HuH-7.5 (cell line): ENCODE results near the gene SNCB.

Experiments used
- DNase-seq: peaks from one replicate; pipeline ENCODE4 v3.0.0; 2011; ENCODE audit warnings: low spot score

SNCB gene

GRCh38 chr5:176660860-176661641 lies 30.7 kb upstream of the SNCB start:
- DNase-seq, result peak; percentile 97

GRCh38 chr5:176660530-176660859 lies 30.2 kb upstream of the SNCB start:
- DNase-seq, result no peak

DNA sequence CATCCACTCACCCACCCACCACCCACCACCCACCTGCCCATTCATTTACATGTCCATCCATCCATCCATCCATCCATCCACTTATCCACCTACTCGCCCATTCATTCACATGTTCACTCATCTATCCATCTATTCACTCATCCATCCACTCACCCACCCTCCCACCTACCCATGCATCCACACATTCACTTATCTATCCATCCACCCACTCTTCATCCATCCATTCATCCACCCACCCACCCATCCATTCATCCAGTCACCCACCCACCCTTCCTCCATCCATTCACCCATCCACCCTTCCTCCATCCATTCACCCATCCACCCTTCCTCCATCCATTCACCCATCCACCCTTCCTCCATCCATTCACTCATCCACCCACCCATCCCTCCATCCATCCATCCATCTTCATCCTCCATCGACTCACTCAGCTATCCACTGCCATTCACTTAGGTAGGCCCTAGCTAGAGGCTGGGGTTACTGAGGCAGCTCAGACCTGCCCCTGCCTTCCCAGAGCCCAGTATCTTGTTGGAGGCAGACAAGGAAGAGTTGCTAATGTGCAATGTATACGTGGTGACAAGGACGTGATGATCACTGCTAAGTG lies 29.6 kb upstream of the SNCB start:
- no peak for DNase-seq

GRCh38 chr5:176659512-176659839 lies 29.1 kb upstream of the SNCB start:
- no peak for DNase-seq

DNA sequence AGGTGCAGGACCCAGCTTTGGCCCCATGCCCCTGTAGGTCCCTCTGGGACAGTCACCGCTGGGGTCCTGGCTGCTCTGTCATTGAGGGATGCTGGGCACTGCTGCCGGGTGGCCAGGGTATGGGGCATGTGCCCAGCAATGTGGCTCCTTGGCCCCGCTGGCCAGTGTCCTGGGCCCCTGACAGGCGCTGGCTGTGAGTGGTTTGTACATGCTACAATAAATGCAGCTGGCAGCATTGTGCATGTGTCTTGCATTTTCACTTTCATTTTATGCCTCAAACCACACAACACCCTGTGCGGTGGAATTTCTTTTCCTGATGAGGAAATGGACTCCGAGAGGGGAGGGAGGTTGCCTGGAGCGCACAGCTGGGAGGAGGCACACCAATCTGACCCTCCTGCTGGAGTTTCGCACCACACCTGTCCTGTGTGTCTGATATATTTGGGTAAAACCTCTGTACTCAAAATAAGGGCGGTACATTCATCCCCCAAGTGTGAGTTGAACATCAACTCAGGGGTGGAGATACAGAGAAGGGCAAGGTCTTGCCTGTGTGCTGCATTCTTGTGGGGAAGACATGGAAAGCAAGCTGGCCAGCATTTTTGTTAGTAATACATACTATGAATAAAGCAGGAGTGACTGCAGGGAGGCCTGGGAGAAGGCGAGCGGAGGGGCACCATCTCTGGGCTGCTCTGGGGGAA lies 28.6 kb upstream of the SNCB start:
- DNase-seq, result no peak

- DNase-seq, result peak; percentile 91
These were observed 27.8 kb upstream of the SNCB start for GRCh38 chr5:176658007-176658599.

DNA sequence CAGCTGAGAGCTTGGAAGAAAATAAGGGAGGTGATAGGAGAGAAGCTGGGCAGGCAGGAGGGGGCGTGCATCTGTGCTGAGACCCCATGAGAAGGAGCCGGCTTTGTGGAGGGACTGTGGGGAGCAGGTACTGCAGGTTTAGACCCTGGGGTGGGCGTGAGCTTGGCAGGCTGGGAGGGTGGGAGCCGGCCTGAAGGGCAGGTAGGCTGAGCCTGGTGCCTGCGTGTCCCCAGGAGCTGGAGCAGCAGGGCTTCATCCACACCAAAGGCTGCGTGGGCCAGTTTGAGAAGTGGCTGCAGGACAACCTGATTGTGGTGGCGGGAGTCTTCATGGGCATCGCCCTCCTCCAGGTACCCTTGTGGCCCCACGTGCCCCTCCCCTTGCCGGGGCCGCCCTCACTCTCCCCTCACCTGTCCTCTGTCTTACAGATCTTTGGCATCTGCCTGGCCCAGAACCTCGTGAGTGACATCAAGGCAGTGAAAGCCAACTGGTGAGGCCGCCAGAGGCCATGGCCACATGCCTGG lies 26.2 kb upstream of the SNCB start:
- no peak for DNase-seq

DNA sequence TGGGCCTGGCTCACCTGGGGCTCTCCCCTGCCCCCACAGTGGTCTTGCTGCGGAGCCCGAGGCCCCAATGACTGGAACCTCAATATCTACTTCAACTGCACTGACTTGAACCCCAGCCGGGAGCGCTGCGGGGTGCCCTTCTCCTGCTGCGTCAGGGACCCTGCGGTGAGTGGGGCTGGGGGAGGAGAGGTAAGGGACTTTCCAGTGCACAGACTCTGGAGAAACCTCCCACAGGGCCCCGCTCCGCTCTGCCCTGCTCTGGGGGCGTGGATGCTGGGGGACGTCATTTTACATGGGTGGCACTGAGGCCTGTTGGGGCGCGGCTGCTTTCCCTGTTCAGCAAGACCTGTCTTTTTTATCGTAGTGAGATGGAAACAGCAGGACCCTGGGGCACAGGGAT lies 24.5 kb upstream of the SNCB start:
- DNase-seq, result no peak

- no peak for DNase-seq
These were observed 23.4 kb upstream of the SNCB start for GRCh38 chr5:176653401-176654385.

GRCh38 chr5:176652136-176652535 lies 21.8 kb upstream of the SNCB start:
- no peak for DNase-seq

DNA sequence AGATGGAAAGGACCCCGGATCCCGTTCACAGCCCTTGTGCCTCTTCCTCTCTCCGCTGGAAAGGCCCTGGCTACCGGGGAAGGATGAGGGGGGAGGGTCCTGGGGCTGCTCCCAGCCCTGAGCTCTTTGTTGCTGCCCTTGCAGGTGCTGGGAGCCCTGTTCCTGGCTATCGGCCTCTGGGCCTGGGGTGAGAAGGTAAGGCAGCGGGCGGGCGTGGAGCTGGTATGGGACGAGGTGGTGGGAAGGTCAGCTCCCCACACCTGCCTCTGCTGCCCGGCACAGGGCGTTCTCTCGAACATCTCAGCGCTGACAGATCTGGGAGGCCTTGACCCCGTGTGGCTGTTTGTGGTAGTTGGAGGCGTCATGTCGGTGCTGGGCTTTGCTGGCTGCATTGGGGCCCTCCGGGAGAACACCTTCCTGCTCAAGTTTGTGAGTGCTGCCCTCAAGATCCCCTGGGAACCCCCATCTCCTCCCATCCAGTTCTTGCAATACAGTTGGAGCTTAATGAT lies 21.2 kb upstream of the SNCB start:
- no peak for DNase-seq

DNA sequence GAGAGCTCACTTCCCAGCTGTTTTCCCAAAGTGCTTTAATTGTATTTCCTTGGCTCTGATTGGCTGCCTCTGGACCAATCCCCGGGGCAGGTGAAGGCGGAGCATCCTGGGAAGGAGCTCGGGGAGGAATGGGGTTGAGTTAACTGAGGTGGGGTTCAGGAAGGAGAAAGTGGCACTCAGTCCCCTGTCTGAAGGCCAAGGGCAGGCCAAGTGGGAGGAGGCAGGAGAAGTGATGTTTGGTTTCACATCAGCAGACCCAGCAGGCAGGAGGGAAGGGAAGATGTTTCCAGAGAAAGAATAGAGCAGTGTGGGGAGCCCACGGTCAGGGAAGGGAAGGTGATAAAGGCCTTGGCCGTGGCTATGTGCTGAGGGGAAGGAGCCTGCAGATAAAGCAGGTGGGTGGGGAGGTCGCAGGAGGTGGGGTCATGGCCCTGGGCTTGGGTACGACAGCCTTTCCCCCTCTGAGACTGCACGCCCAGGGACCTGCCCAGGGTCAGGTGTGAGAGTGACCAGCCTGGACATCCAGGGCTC lies 20.1 kb upstream of the SNCB start:
- no peak for DNase-seq

DNA sequence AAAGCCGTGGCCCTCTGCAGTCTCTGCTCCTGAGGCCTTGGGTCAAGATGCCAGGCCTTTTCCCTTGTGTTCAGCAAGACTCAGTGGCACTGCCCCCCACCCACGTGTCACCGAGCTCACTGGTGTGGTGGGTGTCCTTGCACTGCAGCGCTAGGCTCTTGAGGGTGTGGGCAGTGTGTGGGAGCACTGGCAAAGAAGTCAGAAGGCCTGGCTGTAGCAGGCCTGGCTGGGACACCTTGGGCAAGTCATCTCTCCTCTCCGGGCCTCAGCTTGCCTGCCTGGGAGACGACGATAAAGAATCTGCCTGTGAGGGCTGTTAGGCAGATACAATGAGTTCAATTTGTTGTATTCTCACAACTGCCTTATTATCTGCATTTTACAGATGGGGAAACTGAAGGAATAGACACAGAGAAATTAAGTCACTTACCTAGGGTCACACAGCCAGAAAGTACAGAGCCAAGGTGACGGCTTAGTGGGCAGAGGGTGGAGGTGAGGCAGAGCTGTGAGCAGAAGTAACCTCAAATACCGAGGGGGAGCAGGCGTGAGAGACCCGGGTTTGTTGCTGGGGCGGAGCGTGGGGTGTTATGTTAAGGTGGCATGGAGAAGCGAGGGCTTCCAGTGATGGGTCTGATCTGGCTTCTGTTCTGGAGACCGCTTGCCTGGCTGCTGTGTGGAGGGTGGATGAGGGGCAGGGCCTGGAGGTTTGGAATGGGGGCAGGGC lies 18.3 kb upstream of the SNCB start:
- no peak for DNase-seq

DNA sequence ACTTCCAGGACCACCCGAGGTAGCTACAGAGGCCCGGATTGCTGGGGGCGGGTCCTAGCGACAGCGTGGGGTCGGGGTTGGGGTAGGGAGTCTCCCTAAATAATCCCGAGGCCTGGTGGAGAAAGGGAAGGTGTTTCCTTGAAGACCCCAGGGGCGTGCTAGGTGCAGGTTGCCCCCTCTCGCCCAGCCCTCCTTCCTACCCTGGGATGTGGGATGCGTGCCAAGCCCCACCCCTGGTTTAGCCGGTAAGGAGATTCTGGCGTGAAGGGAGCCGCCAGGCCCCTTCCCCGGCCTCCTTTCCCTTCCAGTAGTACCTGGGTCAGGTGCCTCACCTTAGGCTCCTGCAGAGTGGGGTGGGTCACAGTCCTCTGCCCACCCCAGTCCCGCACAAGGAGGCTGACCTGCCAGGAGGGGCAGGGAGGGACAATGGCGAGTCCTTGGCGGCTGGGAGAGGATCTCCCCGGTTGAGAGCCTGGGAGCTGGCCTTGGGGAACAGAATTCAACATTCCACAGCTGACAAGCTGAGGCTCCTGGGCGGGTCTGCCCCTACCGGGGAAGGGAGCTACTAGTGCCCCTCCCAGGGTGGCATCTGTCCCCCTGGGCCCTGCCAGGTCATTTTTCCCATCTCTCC lies 17.6 kb upstream of the SNCB start:
- peak; percentile 76 for DNase-seq

DNA sequence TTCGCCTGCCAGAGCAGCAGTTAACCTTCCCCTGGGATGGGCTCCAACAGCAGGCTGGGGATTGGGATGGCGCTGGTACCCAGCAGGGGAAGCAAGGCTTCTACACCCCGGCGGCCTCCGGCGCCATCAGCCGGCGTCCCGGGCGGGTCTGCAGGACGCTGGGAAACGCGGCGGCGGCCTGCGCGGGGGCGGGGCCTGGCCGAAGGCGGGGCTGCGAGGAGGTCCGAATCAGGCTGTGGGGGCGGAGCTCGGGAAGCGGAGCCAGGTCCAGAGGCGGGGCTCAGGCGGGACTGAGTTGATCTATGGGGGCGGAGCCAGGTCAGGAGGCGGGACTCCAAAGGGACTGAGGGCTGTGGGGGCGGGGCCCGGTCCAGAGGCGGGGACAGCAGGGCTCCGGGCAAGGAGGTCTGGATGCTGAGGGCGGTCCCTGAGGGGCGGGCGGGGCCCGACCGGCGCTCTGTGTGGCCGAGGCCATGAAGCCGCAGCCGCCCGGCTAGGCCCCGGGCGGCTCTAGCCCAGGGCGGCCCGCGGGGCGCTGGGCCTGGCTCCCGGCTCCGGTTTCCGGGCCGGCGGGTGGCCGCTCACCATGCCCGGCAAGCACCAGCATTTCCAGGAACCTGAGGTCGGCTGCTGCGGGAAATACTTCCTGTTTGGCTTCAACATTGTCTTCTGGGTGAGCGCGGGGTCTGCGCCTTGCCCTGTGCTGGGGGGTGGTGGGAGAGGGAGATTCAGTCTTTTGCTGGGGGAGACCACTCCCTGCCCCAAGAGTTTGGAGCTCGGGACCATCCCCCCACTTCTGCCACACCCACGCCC lies 16.9 kb upstream of the SNCB start, which contains the start of gene TSPAN17:
TSPAN17 (plus strand) TSS at position 455 of the 813 bp plus-strand sequence; CDS start at position 587, 132 bp downstream.
- DNase-seq, result peak; percentile 98

- no peak for DNase-seq
These were observed 16.3 kb upstream of the SNCB start for GRCh38 chr5:176646707-176647029.

GRCh38 chr5:176646049-176646706 lies 15.8 kb upstream of the SNCB start:
- no peak for DNase-seq

DNA sequence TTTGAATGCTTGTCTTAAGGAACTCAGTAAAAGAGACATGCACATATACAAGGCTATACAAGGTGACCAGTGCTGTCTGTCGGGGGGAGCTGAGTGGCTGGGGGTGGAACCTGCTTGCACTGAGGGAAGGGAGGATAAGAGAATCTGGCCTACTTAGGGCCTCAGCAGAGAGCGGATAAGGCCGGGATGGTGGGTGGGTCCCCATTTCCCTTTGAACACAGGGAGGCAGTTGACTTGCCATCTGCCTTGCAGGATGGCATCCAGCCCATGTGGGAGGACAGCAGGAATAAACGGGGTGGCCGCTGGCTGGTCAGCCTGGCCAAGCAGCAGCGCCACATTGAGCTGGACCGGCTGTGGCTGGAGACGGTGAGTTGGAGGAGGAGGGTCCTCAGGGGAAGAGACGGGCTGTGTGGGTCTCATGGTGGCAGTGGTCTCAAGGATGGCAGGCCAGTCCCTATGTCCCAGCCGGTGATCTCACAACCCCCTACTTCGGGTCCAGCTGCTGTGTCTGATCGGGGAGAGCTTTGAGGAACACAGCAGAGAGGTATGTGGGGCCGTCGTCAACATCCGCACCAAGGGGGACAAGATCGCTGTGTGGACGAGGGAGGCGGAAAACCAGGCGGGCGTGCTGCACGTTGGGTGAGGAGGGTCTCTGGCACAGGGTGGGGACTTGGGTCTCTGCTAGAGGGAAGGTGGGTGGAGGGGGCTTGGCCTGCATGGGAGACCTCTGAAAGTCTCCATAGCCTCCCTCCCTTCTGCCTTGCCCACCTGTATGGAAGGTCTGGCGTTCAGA lies 14.7 kb upstream of the SNCB start:
- DNase-seq, result no peak
